ENCODE measurements around the gene ACBD6. TPM values are rescaled to one million over a fixed set of nuclear protein-coding genes. Genes with fewer than 3 reads are reported as not detected.

Gene ACBD6
- total RNA-seq, 4 donors from 2014 or later = 26.6 to 51.3 (median 34.4) TPM

DNA sequence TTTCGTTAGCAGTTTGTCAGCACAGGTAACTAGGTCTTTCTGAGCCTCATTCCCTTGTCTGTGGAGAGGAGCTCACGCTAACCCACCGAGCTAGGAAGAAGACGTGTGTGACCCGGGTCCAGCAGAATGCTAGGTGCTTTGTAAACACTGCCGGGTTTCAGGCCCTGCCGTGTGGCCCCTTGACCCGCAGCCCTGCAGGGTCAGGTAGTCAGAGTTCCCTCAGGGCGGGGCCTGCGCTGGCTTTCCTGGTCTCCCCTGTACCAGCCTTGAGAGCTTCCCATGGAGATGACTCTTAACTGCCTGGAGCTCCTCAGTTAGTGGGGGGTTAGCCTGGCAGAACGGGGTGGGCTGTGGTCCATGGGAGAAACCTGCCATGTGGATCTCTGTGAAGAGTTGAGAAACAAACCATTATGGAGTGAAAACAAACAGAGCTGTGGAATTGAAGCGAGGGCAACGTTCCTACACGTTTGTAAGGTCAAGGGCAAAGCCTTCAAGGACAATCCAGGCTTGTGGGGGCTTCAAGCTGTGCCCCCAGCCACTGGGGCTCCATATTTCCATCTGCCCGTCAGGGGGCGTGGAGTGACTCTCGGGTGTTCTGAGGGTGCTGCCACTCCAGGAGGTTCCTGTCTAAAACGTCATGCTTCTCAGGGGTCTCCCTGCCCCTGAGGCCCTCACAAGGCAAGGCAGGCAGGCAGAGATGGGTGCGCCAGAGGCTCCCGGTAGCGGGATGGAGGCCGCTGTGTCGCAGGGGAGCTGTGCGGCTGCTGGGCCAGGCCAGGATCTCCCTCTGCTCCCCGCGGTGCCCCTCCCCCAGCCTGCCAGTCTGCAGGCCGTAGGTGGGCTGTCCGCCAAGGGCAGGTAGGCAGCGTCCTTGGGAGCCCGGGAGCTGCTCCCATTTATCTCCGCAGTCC, 248.5 kb downstream of the ACBD6 start:
- Histone ChIP-seq H3K9me3 (no peaks in the 10 kb centered on the region), H3K4me3 (no peak overlapping the region), H3K27me3 (peaks cover 0 to 98% (median under 1%) of the 10 kb centered on the region in 4 donors), H3K27ac (no peak overlapping the region), H3K4me1 (no peaks in the 10 kb centered on the region), H3K36me3 (no peaks in the 10 kb centered on the region)
- DNase-seq = no peak
- TF ChIP-seq, protein P1, sequence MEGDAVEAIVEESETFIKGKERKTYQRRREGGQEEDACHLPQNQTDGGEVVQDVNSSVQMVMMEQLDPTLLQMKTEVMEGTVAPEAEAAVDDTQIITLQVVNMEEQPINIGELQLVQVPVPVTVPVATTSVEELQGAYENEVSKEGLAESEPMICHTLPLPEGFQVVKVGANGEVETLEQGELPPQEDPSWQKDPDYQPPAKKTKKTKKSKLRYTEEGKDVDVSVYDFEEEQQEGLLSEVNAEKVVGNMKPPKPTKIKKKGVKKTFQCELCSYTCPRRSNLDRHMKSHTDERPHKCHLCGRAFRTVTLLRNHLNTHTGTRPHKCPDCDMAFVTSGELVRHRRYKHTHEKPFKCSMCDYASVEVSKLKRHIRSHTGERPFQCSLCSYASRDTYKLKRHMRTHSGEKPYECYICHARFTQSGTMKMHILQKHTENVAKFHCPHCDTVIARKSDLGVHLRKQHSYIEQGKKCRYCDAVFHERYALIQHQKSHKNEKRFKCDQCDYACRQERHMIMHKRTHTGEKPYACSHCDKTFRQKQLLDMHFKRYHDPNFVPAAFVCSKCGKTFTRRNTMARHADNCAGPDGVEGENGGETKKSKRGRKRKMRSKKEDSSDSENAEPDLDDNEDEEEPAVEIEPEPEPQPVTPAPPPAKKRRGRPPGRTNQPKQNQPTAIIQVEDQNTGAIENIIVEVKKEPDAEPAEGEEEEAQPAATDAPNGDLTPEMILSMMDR (IDR thresholded peaks at IDR 0.05) = no peak
- TF ChIP-seq POLR2A (IDR thresholded peaks at IDR 0.05) = no peak
- WGBS, 2 donors = 66 to 68% methylated on average over 9 to 18 of the region's 31 CpGs
- intact Hi-C loops (cut with DNase I) = loop anchor here (10.0 kb wide), 2 partner anchors 161 to 221 kb away; no protein-coding TSS in a partner anchor

DNA sequence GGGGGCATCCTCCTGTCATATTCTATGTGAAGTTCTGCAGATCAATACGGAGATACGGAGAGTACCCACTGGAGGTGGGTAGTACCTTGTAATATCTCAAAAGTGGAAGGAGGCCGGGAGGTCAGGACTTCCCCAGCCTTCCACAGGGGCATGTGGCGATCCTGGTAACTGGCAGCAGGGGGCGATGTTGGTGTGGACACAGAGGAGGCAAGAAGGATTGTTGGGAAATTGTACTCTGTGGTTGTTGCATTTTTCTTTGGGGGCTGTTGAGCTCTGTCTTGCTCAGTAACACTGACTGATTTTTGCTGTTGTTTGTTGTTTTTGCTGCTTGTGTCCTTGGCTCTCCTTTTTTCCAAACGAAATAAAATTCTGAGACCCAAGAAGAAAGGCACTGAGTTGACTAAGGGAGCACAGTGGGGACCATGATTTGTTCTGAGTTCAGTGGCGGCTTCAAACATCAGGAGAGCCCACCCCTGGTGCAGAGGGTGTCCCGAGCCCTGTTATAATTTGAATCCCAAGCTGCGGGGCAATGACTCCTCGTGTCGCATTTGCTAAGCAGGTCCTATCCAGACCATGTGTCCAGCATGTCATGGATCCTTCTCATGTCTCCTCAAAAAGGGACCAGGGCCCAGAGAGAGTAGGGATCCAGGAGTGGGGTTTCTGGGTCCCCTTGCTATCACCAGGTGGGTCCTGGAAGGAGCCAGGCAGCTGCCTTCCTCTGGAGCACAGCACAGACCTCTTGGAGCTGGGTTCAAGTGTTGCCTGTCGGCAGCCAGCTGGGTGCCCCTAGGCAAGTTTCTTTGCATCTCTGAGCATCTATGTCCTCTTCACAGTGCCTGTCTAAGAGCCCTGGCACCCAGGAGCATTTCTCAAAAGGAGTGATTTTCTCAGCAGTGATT, 249.5 kb downstream of the ACBD6 start:
- intact Hi-C loops (cut with DNase I) = loop anchor here (10.0 kb wide), 2 partner anchors 162 to 222 kb away; no protein-coding TSS in a partner anchor
- no peak overlapping the region for H3K4me3 ChIP-seq
- H3K4me1 ChIP-seq = no peaks in the 10 kb centered on the region
- DNase-seq = peak; percentile 13
- WGBS, 2 donors = 52 to 60% methylated on average over 12 of the region's 12 CpGs
- TF ChIP-seq POLR2A (IDR thresholded peaks at IDR 0.05) = no peak
- TF ChIP-seq, protein P1 (IDR thresholded peaks at IDR 0.05) = peak; percentile 63 to 79 (median 70)
- H3K9me3 ChIP-seq = no peaks in the 10 kb centered on the region
- no peaks in the 10 kb centered on the region for H3K36me3 ChIP-seq
- H3K27ac ChIP-seq = no peak overlapping the region
- H3K27me3 ChIP-seq = peaks cover 0 to 91% (median 0%) of the 10 kb centered on the region in 4 donors

DNA sequence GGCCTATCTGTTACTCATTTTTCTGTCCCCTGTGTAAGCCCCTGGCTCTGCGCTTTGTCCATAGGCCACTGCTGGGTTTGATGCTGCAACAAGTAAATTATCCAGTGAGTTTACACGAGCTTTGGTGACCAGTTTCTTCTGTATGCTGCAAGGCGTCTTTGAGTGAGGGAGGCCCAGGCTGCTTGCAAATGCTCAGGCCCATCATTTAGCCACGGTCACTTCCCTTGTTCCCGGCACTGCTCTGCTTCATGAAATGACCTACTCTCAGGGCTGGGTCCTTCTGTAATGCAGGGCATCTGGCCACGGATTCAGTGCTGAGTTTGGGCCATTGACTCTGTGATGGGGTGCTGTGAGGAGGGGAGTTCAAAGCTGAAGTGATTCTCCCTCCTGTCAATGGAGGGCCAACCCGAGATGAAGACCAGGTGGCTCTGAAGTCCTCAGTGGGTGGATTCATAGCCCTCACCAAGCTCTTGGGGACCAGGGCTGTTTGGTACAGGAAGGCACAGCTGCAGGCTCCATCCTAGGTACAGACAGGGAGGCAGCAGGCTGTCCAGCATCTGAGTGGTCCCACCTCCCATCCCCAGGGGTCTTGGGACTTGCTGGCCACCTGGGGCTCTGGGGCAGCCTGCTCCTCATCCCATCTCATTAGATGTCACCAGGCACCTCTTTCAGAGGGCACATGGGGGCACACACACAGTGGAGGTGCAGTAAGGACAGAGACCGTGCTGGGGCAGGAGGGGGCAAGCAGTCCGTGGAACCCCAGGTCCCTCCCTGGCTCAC, 250.7 kb downstream of the ACBD6 start:
- no peak overlapping the region for H3K27ac ChIP-seq
- H3K9me3 ChIP-seq = no peaks in the 10 kb centered on the region
- TF ChIP-seq POLR2A (IDR thresholded peaks at IDR 0.05) = no peak
- TF ChIP-seq, protein P1 (IDR thresholded peaks at IDR 0.05) = no peak
- no peaks in the 10 kb centered on the region for H3K4me1 ChIP-seq
- 76 to 80% methylated on average over 3 to 7 of the region's 9 CpGs for WGBS, 2 donors
- no peak for DNase-seq
- no peak overlapping the region for H3K4me3 ChIP-seq
- no peaks in the 10 kb centered on the region for H3K36me3 ChIP-seq
- intact Hi-C loops (cut with DNase I) = loop anchor here (10.0 kb wide), 2 partner anchors 163 to 223 kb away; no protein-coding TSS in a partner anchor
- peaks cover 0 to 79% (median 0%) of the 10 kb centered on the region in 4 donors for H3K27me3 ChIP-seq

DNA sequence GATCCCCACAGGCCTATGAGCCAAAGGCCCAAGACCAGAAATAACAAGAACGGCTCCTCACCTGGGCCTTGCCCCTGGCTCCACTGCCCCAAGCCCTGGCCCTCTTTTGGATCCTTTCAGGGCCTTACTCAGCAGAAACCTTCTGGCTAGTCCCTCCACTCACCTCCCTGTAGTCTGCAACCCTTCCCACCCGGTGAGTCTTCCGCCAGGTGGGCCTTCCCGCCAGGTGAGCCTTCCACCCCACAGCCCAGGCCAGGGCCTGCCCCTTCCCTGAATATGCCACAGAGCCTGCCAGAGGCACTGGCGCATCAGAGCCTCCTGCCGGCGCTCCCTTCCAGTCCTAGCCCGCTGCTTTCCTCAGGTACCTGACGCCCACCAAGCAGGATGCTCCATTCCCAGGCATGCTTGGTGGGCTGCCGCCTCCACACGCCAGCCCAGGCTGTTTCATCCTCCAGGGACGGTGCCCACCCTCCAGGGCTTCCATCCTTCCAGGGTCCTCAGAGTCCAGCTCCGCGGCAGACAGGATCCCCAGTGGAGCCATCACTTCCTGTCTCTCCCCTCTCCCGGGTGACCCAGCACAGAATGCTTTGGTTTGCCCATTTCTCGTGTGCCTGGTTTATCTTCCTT, 251.4 kb downstream of the ACBD6 start:
- TF ChIP-seq, protein P1 (IDR thresholded peaks at IDR 0.05) = no peak
- no peak for TF ChIP-seq POLR2A (IDR thresholded peaks at IDR 0.05)
- no peaks in the 10 kb centered on the region for H3K36me3 ChIP-seq
- DNase-seq = no peak
- WGBS, 2 donors = 65 to 86% methylated on average over 6 to 16 of the region's 16 CpGs
- H3K9me3 ChIP-seq = no peaks in the 10 kb centered on the region
- H3K4me1 ChIP-seq = no peaks in the 10 kb centered on the region
- intact Hi-C loops (cut with DNase I) = loop anchor here (10.0 kb wide), 2 partner anchors 164 to 224 kb away; no protein-coding TSS in a partner anchor
- no peak overlapping the region for H3K27ac ChIP-seq
- H3K4me3 ChIP-seq = no peak overlapping the region
- peaks cover 0 to 72% (median 0%) of the 10 kb centered on the region in 4 donors for H3K27me3 ChIP-seq
